Liver (tissue), 9 donors: ENCODE results near the gene LYVE1. TPM values are rescaled to one million over a fixed set of nuclear protein-coding genes. Genes with fewer than 3 reads are reported as not detected.

Source experiments
- DNase-seq: peaks from one replicate; pipeline ENCODE4 v3.0.0-alpha.2; 2017; ENCODE audit warnings: low spot score
- H3K27ac ChIP-seq, 2 donors: one replicate each; pipeline ENCODE4 v1.7.0; 2013; ENCODE audit warnings: inconsistent platforms in 2 of 2, low read length in 2 of 2, control low read depth in 1 of 2, low read depth in 1 of 2, mild to moderate bottlenecking in 1 of 2
- H3K27me3 ChIP-seq, 4 donors: one replicate each; pipeline versions ENCODE4 v1.6.1 to v1.7.0; 2013; ENCODE audit warnings: low read length in 3 of 4, inconsistent platforms in 1 of 4, mild to moderate bottlenecking in 1 of 4, moderate library complexity in 1 of 4; ENCODE audit not compliant: control insufficient read depth in 4 of 4, insufficient read depth in 4 of 4
- H3K36me3 ChIP-seq, 4 donors: one replicate each; pipeline versions ENCODE4 v1.6.1 to v1.7.0; 2013; ENCODE audit warnings: low read length in 3 of 4, mild to moderate bottlenecking in 3 of 4, low read depth in 1 of 4, moderate library complexity in 1 of 4; ENCODE audit not compliant: control insufficient read depth in 4 of 4, insufficient read depth in 3 of 4
- H3K4me1 ChIP-seq, 4 donors: one replicate each; pipeline versions ENCODE4 v1.6.1 to v1.7.0; 2013; ENCODE audit warnings: low read length in 3 of 4, mild to moderate bottlenecking in 3 of 4, moderate library complexity in 1 of 4; ENCODE audit not compliant: control insufficient read depth in 4 of 4, insufficient read depth in 4 of 4
- H3K4me3 ChIP-seq, 3 donors: one replicate each; pipeline versions ENCODE4 v1.6.1 to v1.7.0; 2013; ENCODE audit warnings: low read length in 3 of 3, control low read depth in 1 of 3, low read depth in 1 of 3, mild to moderate bottlenecking in 1 of 3
- H3K9ac ChIP-seq, 2 donors: one replicate each; pipeline ENCODE4 v1.7.0; 2013; ENCODE audit warnings: low read length in 2 of 2, mild to moderate bottlenecking in 2 of 2, moderate library complexity in 2 of 2, control low read depth in 1 of 2, low read depth in 1 of 2
- H3K9me3 ChIP-seq, 4 donors: one replicate each; pipeline versions ENCODE4 v1.6.1 to v1.7.0; 2013; ENCODE audit warnings: low read length in 3 of 4; ENCODE audit not compliant: control insufficient read depth in 4 of 4
- EGR1 ChIP-seq, 2 donors: IDR thresholded peaks; 2 replicates each; pipeline ENCODE4 v1.6.1; 2016 to 2018; ENCODE audit warnings: antibody characterized with exemption in 2 of 2, low read depth in 2 of 2
- FOXA1 ChIP-seq: IDR thresholded peaks from 2 replicates; pipeline ENCODE4 v1.6.1; 2016; ENCODE audit warnings: antibody characterized with exemption
- FOXA2 ChIP-seq: IDR thresholded peaks from 2 replicates; pipeline ENCODE4 v1.6.1; 2016; ENCODE audit warnings: antibody characterized with exemption
- GABPA ChIP-seq, 2 donors: IDR thresholded peaks in 1 of 2; conservative IDR thresholded peaks in 1 of 2; 2 replicates each; pipeline ENCODE4 v1.6.1; 2016; ENCODE audit warnings: antibody characterized with exemption in 2 of 2, mild to moderate bottlenecking in 1 of 2, moderate library complexity in 1 of 2
- HNF4A ChIP-seq, 2 donors: conservative IDR thresholded peaks; 2 replicates each; pipeline ENCODE4 v1.6.1; 2016; ENCODE audit warnings: antibody characterized with exemption in 2 of 2, mild to moderate bottlenecking in 2 of 2
- JUND ChIP-seq, 2 donors: IDR thresholded peaks; 2 replicates each; pipeline ENCODE4 v1.6.1; 2016; ENCODE audit warnings: antibody characterized with exemption in 2 of 2
- MAX ChIP-seq: IDR thresholded peaks from 2 replicates; pipeline ENCODE4 v1.6.1; 2016; ENCODE audit warnings: antibody characterized with exemption
- NR2F2 ChIP-seq: IDR thresholded peaks from 2 replicates; pipeline ENCODE4 v1.6.1; 2016; ENCODE audit warnings: antibody characterized with exemption
- RAD21 ChIP-seq, 2 donors: IDR thresholded peaks; 2 replicates each; pipeline ENCODE4 v1.6.1; 2016; ENCODE audit warnings: antibody characterized with exemption in 2 of 2, mild to moderate bottlenecking in 2 of 2
- RXRA ChIP-seq, 2 donors: IDR thresholded peaks; 2 replicates each; pipeline ENCODE4 v1.6.1; 2017 to 2018; ENCODE audit warnings: antibody characterized with exemption in 2 of 2, mild to moderate bottlenecking in 1 of 2
- SP1 ChIP-seq: IDR thresholded peaks from 2 replicates; pipeline ENCODE4 v1.6.1; 2018; ENCODE audit warnings: antibody characterized with exemption, mild to moderate bottlenecking
- TAF1 ChIP-seq: conservative IDR thresholded peaks from 2 replicates; pipeline ENCODE4 v1.6.1; 2016; ENCODE audit warnings: antibody characterized with exemption, mild to moderate bottlenecking
- YY1 ChIP-seq: IDR thresholded peaks from 2 replicates; pipeline ENCODE4 v1.6.1; 2016; ENCODE audit warnings: antibody characterized with exemption, mild to moderate bottlenecking
- ZBTB33 ChIP-seq: IDR thresholded peaks from 2 replicates; pipeline ENCODE4 v1.6.1; 2016; ENCODE audit warnings: antibody characterized with exemption
- WGBS: extraction: QIAGEN DNeasy Blood & Tissue Kit; methylation state at CpG from one replicate; pipeline ENCODE4 v1.1.7; 2013; 5-methylcytosine and 5-hydroxymethylcytosine counted together
- polyA plus RNA-seq, 2 donors: library from polyadenylated mRNA; stranded (reverse) in 1 of 2; unstranded in 1 of 2; fragments of 200-250 nt in 1 of 2; fragments of >200 nt in 1 of 2; fragmentation: Nextera tagmentation in 1 of 2; extraction: Ambion mirVana in 1 of 2; gene quantifications; one replicate each; pipeline versions ENCODE4 v1.2.1 to v1.2.3, GENCODE V29; 2013 to 2015
- total RNA-seq, 2 donors: library from RNA; depleted of rRNA; stranded (reverse); fragments of >200 nt; gene quantifications; one replicate each; pipeline ENCODE4 v1.2.3, GENCODE V29; 2014
- TF ChIP-seq, protein P1 (sequence below): IDR thresholded peaks from 2 replicates; pipeline ENCODE4 v1.6.1; 2016; ENCODE audit warnings: antibody characterized with exemption
- TF ChIP-seq, protein P2 (sequence below): fragments of 150-350 bp; IDR thresholded peaks from 2 replicates; pipeline ENCODE4 v1.5.1; 2017; ENCODE audit warnings: improper control_type of control experiment, low read depth, low read length; ENCODE audit not compliant: missing input control
- donor health status: healthy.
- donor health status: healthy.
- donor health status: healthy.
- donor health status: healthy.
- donor health status: healthy.

The LYVE1 gene
- total and polyA plus RNA-seq, 4 donors, result 11.3 to 46.7 (median 28.3) TPM

DNA sequence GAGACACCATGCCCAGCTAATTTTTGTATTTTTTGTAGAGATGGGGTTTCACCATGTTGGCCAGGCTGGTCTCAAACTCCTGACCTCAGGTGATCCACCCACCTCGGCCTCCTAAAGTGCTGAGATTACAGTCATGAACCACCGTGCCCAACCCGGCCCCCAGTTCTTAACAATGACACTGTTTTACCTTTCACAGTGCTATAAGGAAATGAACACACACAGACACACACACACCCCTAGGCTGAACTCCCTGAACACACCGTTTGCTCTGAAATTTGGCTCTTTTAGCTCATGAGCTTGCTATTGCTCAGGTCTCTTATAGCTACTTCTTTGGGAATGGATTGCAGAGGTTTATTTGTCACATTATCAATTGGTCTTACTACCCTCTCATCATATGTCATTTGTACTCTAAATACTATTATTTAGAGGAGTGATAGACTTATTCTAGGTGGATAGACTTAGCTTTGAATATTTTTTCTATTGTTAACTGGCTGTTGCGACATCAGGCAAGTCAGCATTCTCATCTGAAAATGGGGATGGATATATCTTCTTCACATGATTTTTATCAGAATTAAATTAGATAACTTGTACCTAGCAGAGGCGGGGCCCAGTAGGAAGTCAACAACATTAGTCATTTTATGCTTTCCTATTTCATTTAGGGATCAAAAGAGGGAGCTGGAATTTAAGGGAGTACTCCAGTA is 2.1 kb downstream of the LYVE1 start:
- H3K9me3 ChIP-seq, result no peaks in the 10 kb centered on the region
- H3K4me1 ChIP-seq, result no peaks in the 10 kb centered on the region
- H3K27me3 ChIP-seq, result peaks cover 0 to 2% (median 0%) of the 10 kb centered on the region in 4 donors
- peak overlapping the region in 1 of 2 donors; percentile 9 for H3K27ac ChIP-seq
- H3K4me3 ChIP-seq, result peak overlapping the region in 1 of 3 donors; percentile 24
- peak overlapping the region in 1 of 2 donors; percentile 16 for H3K9ac ChIP-seq
- TF ChIP-seq RXRA (IDR thresholded peaks at IDR 0.05), result no peak
- TF ChIP-seq EGR1 (IDR thresholded peaks at IDR 0.05; ENCODE audit: low read depth in 2 of 2), result no peak
- TF ChIP-seq, protein P1, sequence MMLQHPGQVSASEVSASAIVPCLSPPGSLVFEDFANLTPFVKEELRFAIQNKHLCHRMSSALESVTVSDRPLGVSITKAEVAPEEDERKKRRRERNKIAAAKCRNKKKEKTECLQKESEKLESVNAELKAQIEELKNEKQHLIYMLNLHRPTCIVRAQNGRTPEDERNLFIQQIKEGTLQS, result no peak
- TF ChIP-seq GABPA (IDR thresholded peaks at IDR 0.05 in 1 of 2, conservative IDR thresholded peaks at IDR 0.05 in 1 of 2), result no peak
- no peaks in the 10 kb centered on the region for H3K36me3 ChIP-seq
- WGBS, result 75% methylated on average over 6 of the region's 6 CpGs
- DNase-seq, result no peak

DNA sequence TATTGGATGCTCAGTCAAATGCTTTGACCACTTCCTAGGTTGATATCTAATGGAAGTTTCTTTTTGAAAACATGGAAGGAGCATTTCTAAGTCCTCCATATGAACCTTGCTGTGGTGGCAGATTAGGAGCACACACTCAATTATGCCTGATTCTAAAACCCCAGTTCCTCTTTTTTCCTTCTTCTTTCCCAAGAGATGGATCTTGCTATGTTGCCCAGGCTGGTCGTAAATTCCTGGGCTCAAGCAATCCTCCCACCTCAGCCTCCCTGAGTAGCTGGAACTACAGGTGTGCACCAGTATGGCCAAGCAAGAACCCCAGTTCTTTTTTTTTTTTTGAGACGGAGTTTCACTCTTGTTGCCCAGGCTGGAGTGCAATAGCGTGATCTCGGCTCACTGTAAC is 3.0 kb downstream of the LYVE1 start:
- WGBS, result 90% methylated on average over 4 of the region's 4 CpGs
- no peak for DNase-seq
- no peak overlapping the region for H3K4me3 ChIP-seq
- H3K9me3 ChIP-seq, result no peaks in the 10 kb centered on the region
- no peak overlapping the region for H3K9ac ChIP-seq
- H3K36me3 ChIP-seq, result no peaks in the 10 kb centered on the region
- H3K27ac ChIP-seq, result no peak overlapping the region
- no peaks in the 10 kb centered on the region for H3K4me1 ChIP-seq
- H3K27me3 ChIP-seq, result no peaks in the 10 kb centered on the region
- TF ChIP-seq EGR1 (IDR thresholded peaks at IDR 0.05; ENCODE audit: low read depth in 2 of 2), result no peak
- TF ChIP-seq SP1, result no peak
- TF ChIP-seq, protein P1, result no peak
- TF ChIP-seq NR2F2, result no peak
- TF ChIP-seq YY1, result no peak
- TF ChIP-seq, protein P2, sequence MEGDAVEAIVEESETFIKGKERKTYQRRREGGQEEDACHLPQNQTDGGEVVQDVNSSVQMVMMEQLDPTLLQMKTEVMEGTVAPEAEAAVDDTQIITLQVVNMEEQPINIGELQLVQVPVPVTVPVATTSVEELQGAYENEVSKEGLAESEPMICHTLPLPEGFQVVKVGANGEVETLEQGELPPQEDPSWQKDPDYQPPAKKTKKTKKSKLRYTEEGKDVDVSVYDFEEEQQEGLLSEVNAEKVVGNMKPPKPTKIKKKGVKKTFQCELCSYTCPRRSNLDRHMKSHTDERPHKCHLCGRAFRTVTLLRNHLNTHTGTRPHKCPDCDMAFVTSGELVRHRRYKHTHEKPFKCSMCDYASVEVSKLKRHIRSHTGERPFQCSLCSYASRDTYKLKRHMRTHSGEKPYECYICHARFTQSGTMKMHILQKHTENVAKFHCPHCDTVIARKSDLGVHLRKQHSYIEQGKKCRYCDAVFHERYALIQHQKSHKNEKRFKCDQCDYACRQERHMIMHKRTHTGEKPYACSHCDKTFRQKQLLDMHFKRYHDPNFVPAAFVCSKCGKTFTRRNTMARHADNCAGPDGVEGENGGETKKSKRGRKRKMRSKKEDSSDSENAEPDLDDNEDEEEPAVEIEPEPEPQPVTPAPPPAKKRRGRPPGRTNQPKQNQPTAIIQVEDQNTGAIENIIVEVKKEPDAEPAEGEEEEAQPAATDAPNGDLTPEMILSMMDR, result no peak
- no peak for TF ChIP-seq JUND (IDR thresholded peaks at IDR 0.05)
- no peak for TF ChIP-seq HNF4A (conservative IDR thresholded peaks at IDR 0.05)
- TF ChIP-seq MAX, result no peak
- no peak for TF ChIP-seq FOXA2
- no peak for TF ChIP-seq FOXA1
- no peak for TF ChIP-seq TAF1

DNA sequence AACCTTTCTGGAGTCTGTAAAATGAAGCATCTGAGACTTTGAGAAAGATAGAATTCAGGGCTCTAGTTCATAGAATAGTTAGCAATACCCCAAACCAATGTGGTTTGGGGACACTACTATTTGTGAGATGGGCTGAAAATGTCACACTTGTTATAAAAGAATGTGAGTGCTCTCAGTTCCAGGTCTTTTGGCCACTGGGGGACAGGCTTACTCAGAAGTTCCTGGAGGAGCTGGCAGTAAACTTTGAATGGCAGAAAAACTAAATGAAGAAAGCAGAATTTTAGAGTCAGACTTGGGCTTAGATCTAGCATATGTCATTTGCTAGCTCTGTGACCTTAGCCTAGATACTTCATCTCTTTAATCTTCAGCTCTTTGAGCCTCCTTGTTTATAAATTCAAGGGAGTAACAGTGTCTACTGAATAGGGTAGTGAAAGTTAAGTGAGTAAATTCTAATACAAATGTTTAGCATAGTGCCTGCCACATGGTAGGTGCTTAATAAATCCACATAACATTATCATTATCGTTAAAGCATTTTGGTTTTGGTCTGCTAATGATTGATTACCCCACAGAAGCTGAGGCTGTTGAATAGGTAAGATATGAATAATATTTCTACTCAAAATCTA is 3.7 kb downstream of the LYVE1 start:
- Histone ChIP-seq H3K27ac (no peak overlapping the region), H3K27me3 (no peaks in the 10 kb centered on the region), H3K4me1 (no peaks in the 10 kb centered on the region), H3K36me3 (no peaks in the 10 kb centered on the region), H3K9ac (no peak overlapping the region), H3K9me3 (no peaks in the 10 kb centered on the region), H3K4me3 (no peak overlapping the region)
- no peak for DNase-seq
- WGBS, result 58% methylated on average over 1 of the region's 1 CpG
- TF ChIP-seq, protein P2, result peak; percentile 19
- no peak for TF ChIP-seq YY1
- TF ChIP-seq RAD21 (IDR thresholded peaks at IDR 0.05), result peak; percentile 40 to 46
- TF ChIP-seq ZBTB33, result no peak
